LNCAP (cell line): ENCODE results near the gene RAPGEF1.

Experiments
- TF ChIP-seq, protein P1 (sequence below): fragments of 450-650 bp; IDR thresholded peaks from 2 replicates; pipeline ENCODE4 v1.5.1; 2017; ENCODE audit warnings: mild to moderate bottlenecking

Gene RAPGEF1

DNA sequence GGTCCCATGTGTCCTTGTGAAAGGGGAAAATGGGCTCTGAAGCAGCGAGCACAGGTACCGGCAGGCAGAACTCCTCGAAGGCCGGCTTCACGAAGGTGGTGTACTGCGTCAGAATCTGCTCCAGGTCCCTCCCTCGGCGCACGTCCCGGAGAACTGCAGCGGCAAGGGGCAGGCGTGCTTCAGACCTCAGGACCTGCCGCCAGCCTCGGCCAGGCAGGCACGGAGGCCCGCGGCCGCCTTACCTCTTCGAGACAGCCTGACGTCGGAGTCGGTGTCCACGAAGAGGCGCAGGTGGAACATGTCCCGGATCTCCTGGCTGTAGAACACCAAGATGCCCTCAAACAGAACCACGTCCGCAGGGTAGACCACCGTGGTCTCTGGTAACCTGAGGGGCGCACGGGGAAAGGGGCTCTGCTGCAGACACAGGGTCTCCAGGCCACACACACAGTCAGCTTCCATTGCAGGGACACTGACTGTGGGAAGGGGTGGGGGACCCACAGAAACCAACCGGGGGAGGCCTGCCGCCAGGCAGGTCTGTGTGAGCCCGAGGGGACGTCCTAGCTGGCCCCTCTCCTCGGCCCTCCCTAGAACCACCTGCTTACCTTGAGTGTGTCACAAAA is 210.9 kb downstream of the RAPGEF1 start:
- TF ChIP-seq, protein P1, sequence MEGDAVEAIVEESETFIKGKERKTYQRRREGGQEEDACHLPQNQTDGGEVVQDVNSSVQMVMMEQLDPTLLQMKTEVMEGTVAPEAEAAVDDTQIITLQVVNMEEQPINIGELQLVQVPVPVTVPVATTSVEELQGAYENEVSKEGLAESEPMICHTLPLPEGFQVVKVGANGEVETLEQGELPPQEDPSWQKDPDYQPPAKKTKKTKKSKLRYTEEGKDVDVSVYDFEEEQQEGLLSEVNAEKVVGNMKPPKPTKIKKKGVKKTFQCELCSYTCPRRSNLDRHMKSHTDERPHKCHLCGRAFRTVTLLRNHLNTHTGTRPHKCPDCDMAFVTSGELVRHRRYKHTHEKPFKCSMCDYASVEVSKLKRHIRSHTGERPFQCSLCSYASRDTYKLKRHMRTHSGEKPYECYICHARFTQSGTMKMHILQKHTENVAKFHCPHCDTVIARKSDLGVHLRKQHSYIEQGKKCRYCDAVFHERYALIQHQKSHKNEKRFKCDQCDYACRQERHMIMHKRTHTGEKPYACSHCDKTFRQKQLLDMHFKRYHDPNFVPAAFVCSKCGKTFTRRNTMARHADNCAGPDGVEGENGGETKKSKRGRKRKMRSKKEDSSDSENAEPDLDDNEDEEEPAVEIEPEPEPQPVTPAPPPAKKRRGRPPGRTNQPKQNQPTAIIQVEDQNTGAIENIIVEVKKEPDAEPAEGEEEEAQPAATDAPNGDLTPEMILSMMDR = no peak

DNA sequence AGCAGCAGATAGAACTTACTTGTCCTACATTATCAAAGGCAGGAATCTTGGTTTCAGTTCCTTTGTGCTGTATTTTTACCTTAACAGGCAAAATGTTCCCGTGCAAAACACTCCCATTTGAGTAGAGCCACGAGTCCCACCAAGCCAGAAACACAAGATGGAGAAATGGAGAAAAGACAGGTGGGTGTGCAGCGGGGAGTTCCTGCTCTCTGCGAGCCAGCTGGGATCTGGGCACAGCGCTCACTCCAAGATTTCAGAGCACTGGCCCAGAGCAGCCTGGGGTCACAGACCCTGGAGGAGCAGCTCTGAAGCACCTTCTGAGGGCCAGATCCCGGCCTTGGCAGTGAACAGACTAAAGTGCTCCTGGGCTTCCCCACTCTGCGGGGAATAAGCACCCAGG is 211.7 kb downstream of the RAPGEF1 start:
- TF ChIP-seq, protein P1 = no peak
